HG03196 (cell line): Measurements from ENCODE around the gene IPO5.

Experiments used
- ATAC-seq: cut with Tn5 transposase; IDR thresholded peaks from one replicate; pipeline ENCODE4 v1.9.1; 2021; ENCODE audit not compliant: unreplicated experiment

The IPO5 gene

DNA sequence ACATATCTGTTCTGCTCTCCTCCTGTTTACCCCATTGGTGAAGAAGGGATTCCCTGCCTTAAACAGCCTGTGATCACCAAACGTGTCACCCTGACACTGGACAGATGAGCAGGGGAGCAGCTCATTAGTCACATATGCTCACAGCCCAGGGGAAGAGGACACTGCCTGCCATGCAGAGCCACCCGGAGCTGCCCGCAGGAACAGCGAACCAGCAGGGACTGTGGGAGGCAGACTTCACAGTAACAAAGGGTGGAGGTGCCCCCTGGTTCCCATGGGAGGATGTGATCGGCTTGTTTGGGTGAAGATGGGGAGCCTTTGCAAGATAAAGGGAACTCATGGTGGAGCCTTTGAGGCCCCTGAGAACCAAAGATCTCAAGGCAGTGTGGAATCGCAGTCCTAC is 100.8 kb downstream of the IPO5 start:
- ATAC-seq, result no peak

GRCh38 chr13:98055623-98056022 is 102.1 kb downstream of the IPO5 start:
- no peak for ATAC-seq

GRCh38 chr13:98056839-98057410 is 103.5 kb downstream of the IPO5 start:
- no peak for ATAC-seq

DNA sequence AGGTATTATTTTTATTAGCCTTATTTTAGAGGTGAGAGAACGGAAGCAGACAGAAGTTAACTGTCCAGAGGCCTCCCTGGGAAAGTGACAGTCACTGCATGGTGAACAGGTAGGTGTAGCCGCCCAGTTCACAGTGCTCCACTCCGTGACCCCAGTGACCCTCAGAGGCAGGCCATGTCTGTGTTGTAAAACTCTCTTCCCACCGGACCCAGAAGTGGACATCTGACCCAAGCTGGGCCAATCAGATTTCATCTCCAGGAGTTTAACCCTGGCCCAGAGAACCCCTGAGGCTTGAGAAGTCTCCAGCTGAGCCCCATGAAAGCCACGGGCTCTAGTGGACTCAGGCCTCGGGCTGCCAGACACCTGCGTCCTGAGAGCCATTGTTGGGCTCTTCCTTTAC is 105.8 kb downstream of the IPO5 start:
- no peak for ATAC-seq

- no peak for ATAC-seq
Observed at GRCh38 chr13:98060282-98060681, 106.8 kb downstream of the IPO5 start.

DNA sequence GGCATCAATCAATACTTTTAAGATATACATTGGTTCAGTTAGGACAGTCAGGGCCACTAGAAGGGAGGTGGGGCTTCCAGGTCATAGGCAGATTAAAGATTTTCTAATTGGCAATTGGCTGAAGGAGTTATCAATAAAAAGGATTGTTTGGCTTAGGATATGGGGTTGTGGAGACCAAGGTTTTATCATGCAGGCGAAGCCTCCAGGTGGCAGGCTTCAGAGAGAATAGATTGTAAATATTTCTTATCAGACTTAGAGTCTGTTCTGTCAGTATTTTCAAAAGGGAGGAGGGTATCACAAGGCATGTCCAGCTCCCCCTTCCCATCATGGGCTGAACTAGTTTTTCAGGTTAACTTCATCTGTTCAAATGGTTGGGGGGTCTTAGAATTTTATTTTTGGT is 112.0 kb downstream of the IPO5 start:
- no peak for ATAC-seq

DNA sequence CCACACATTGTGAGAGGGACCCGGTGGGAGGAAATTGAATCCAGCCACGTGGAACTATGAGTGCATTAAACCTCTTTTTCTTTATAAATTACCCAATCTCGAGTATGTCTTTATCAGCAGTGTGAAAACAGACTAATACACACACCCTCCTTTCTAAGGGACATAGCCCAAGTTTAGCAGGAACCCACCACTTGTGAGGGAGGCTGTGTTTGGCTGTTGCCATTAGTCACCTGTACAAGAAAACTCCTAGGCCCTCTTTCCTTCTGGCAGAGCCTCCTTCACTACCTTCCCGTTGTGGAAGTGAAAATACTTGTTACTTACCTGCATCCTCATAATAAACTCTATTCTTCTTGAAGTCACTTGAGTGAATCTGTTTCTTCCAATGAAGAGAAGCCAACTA is 113.2 kb downstream of the IPO5 start:
- no peak for ATAC-seq

DNA sequence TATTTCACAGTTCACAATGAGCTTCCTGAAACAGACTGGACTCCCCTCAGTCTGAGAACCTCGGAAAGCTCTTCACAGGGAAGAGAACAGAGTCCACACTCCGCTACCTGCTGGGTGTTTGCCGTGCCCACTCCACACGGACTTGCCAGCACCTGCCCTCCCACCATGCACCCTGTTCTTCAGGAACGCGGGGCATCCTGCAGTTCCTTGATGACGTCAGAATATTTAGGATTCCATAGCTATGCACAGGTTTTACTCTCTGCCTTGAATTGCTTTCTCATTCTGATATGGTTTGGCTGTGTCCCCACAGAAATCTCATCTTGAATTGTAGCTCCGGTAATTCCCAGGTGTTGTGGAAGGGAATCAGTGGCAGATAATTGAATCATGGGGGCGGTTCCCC is 115.0 kb downstream of the IPO5 start:
- ATAC-seq, result no peak

- no peak for ATAC-seq
Observed at GRCh38 chr13:98069985-98070384, 116.5 kb downstream of the IPO5 start.

DNA sequence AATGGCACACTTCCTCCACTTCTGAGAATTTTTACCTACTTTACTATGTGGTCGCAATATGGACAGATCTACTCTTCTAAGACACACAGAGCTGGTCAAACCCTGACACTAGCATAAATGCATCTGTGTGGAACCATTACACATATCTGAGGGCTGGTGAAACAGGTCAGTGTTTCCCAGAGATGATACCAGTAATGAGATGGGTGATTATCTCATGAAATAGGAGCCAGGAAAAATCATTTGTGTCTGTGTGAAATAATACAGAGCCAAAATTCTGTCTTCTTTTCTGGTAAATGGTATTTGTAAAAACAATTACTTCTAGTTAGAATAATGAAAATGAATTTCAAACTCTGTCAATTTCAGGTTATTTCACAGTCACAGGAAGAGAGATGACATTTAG is 117.8 kb downstream of the IPO5 start:
- no peak for ATAC-seq

DNA sequence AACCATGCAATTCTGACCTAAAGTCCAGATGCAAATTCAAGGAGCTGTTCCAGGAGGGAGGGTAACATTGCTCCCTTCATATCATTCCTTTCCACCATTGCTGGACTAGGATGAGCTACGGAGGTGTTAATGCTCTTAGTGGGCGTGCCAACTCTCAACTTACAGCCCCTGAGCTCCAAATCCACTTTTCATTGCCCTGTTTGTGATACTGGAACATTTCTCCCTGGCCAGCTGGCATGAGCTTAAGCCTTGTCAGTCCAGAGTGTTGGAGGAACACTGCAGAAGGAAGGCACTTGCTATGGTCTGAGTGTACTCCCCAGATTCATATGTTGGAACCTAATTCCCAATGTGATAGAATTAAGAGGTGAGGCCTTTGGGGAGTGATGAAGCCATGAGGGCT is 119.0 kb downstream of the IPO5 start:
- ATAC-seq, result no peak
